ENCODE results near the gene LCMT2.

DNA sequence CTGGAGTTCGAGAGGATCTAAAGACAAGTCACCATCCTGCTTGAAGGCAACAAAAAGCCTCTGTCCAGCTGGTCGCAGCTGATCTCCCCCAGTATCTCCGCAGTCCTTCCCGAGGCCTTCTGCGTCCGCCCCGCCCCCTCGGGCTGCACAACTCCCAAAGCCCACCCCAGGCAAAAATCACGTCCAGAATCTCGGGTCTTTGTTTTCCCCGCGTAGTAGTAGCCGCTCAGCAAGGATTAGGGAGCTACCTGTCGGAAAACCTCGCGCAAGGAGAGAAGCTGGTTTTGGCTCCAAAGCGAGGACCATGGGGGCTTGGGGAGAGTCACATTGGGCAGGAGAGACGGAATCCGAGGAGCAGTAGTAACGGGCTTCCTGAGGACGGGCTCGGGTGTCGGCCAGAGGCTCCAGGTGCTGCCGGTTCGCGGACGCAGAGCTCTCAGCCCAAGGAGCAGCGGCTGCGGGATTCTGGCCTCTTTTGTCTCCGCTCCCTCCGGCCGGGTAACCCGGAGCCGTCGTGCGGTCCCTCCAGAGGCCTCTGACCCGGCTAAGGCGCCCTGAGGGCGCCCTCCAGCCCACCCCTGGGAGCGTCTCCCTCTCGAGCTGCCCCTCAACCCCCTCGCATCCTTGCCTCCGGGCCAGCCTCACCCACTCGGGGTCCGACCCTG lies 40.1 kb upstream of the LCMT2 start:
- TF ChIP-seq POLR2AphosphoS5 (IDR thresholded peaks at IDR 0.05; ENCODE audit: low read depth) (no peak), EZH2 (IDR thresholded peaks at IDR 0.05; ENCODE audit: low read depth, unreplicated experiment) (no peak)
- TF ChIP-seq, protein P1, sequence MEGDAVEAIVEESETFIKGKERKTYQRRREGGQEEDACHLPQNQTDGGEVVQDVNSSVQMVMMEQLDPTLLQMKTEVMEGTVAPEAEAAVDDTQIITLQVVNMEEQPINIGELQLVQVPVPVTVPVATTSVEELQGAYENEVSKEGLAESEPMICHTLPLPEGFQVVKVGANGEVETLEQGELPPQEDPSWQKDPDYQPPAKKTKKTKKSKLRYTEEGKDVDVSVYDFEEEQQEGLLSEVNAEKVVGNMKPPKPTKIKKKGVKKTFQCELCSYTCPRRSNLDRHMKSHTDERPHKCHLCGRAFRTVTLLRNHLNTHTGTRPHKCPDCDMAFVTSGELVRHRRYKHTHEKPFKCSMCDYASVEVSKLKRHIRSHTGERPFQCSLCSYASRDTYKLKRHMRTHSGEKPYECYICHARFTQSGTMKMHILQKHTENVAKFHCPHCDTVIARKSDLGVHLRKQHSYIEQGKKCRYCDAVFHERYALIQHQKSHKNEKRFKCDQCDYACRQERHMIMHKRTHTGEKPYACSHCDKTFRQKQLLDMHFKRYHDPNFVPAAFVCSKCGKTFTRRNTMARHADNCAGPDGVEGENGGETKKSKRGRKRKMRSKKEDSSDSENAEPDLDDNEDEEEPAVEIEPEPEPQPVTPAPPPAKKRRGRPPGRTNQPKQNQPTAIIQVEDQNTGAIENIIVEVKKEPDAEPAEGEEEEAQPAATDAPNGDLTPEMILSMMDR (conservative IDR thresholded peaks at IDR 0.05; ENCODE audit: low read depth in 2 of 2), result no peak
- TF ChIP-seq, protein P2, sequence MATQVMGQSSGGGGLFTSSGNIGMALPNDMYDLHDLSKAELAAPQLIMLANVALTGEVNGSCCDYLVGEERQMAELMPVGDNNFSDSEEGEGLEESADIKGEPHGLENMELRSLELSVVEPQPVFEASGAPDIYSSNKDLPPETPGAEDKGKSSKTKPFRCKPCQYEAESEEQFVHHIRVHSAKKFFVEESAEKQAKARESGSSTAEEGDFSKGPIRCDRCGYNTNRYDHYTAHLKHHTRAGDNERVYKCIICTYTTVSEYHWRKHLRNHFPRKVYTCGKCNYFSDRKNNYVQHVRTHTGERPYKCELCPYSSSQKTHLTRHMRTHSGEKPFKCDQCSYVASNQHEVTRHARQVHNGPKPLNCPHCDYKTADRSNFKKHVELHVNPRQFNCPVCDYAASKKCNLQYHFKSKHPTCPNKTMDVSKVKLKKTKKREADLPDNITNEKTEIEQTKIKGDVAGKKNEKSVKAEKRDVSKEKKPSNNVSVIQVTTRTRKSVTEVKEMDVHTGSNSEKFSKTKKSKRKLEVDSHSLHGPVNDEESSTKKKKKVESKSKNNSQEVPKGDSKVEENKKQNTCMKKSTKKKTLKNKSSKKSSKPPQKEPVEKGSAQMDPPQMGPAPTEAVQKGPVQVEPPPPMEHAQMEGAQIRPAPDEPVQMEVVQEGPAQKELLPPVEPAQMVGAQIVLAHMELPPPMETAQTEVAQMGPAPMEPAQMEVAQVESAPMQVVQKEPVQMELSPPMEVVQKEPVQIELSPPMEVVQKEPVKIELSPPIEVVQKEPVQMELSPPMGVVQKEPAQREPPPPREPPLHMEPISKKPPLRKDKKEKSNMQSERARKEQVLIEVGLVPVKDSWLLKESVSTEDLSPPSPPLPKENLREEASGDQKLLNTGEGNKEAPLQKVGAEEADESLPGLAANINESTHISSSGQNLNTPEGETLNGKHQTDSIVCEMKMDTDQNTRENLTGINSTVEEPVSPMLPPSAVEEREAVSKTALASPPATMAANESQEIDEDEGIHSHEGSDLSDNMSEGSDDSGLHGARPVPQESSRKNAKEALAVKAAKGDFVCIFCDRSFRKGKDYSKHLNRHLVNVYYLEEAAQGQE (IDR thresholded peaks at IDR 0.05; ENCODE audit: unreplicated experiment), result peak; percentile 57

All from GM23338 (cell line).